HepG2 (cell line): Measurements from ENCODE around the gene NRIP2. TPM values are rescaled to one million over a fixed set of nuclear protein-coding genes. Genes with fewer than 3 reads are reported as not detected.

ENCODE experiments used
- CTCF ChIP-seq: sonication (generic); formaldehyde crosslinking; IDR thresholded peaks from 2 replicates; pipeline ENCODE4 v1.5.0; 2020; ENCODE audit warnings: mild to moderate bottlenecking, missing genetic modification reagents, moderate library complexity
- KDM1A ChIP-seq: IDR thresholded peaks from 2 replicates; pipeline ENCODE4 v1.6.1; 2016; ENCODE audit warnings: missing compliant biosample characterization
- MAF1 ChIP-seq: sonication (generic); formaldehyde crosslinking; IDR thresholded peaks from 2 replicates; pipeline ENCODE4 v1.5.0; 2020; ENCODE audit warnings: missing genetic modification reagents, borderline replicate concordance
- SMC3 ChIP-seq: IDR thresholded peaks from 2 replicates; pipeline ENCODE4 v1.6.1; 2011; ENCODE audit warnings: low read length, improper control_type of control experiment
- XBP1 ChIP-seq: sonication (generic); formaldehyde crosslinking; IDR thresholded peaks from 2 replicates; pipeline ENCODE4 v1.5.0; 2020; ENCODE audit warnings: missing genetic modification reagents
- ZC3H13 ChIP-seq: sonication (generic); formaldehyde crosslinking; IDR thresholded peaks from 2 replicates; pipeline ENCODE4 v1.8.1; 2023; ENCODE audit warnings: mild to moderate bottlenecking, missing genetic modification reagents, moderate library complexity
- ZFX ChIP-seq: sonication (generic); formaldehyde crosslinking; IDR thresholded peaks from 2 replicates; pipeline ENCODE4 v1.4.0; 2020; ENCODE audit warnings: mild to moderate bottlenecking, low read depth, missing genetic modification reagents, moderate library complexity
- ZNF609 ChIP-seq: sonication (generic); formaldehyde crosslinking; IDR thresholded peaks from 2 replicates; pipeline ENCODE4 v1.4.0; 2020; ENCODE audit warnings: mild to moderate bottlenecking, missing genetic modification reagents, borderline replicate concordance
- ZNF709 ChIP-seq: sonication (generic); formaldehyde crosslinking; IDR thresholded peaks from 2 replicates; pipeline ENCODE4 v1.5.0; 2020; ENCODE audit warnings: mild to moderate bottlenecking, missing genetic modification reagents
- ZNF749 ChIP-seq: sonication (generic); formaldehyde crosslinking; IDR thresholded peaks from 2 replicates; pipeline ENCODE4 v1.8.0; 2022; ENCODE audit warnings: mild to moderate bottlenecking, missing genetic modification reagents, moderate library complexity, borderline replicate concordance
- ZNF766 ChIP-seq: sonication (generic); formaldehyde crosslinking; IDR thresholded peaks from 2 replicates; pipeline ENCODE4 v1.5.0; 2020; ENCODE audit warnings: missing genetic modification reagents, borderline replicate concordance
- ZNF792 ChIP-seq: IDR thresholded peaks from 2 replicates; pipeline ENCODE4 v1.6.1; 2016
- ZNF800 ChIP-seq: sonication (generic); formaldehyde crosslinking; IDR thresholded peaks from 2 replicates; pipeline ENCODE4 v1.4.0; 2020; ENCODE audit warnings: missing genetic modification reagents
- ZNF850 ChIP-seq: sonication (generic); formaldehyde crosslinking; conservative IDR thresholded peaks from 2 replicates; pipeline ENCODE4 v1.9.0; 2021; ENCODE audit warnings: mild to moderate bottlenecking, missing genetic modification reagents
- ZSCAN21 ChIP-seq: sonication (generic); formaldehyde crosslinking; IDR thresholded peaks from 2 replicates; pipeline ENCODE4 v1.8.0; 2022; ENCODE audit warnings: mild to moderate bottlenecking, missing genetic modification reagents, moderate library complexity, borderline replicate concordance
- polyA plus RNA-seq, 8 experiments: library from polyadenylated mRNA; depleted of rRNA in 3 of 8; stranded (reverse) in 7 of 8; unstranded in 1 of 8; fragments of >200 nt; fragmentation: Illumina TruSeq in 4 of 8; extraction: Trizol in 4 of 8; gene quantifications; 2 replicates each; pipeline versions ENCODE4 v1.2.1 to v1.2.3, GENCODE V29; 2011 to 2016; ENCODE audit warnings: low read depth in 4 of 8, missing spikeins in 1 of 8, mixed read lengths in 1 of 8; ENCODE audit not compliant: insufficient read depth in 1 of 8
- total RNA-seq, 5 experiments: library from RNA; depleted of rRNA; stranded (reverse); fragments of >200 nt; fragmentation: Illumina TruSeq; extraction: Trizol; gene quantifications; 2 replicates each; pipeline ENCODE4 v1.2.3, GENCODE V29; 2016; ENCODE audit warnings: low read depth in 1 of 5

NRIP2 gene
- total and polyA plus RNA-seq, 2 of the 13 experiments (the other 11 are each of a cell fraction or from before 2014, with no cell fraction given), result not detected

- TF ChIP-seq ZNF709 (CRISPR knock-in tag), result no peak
- TF ChIP-seq ZFX (CRISPR knock-in tag), result peak; percentile 77
- TF ChIP-seq ZNF792 (CRISPR knock-in tag), result 0 out of 2 replicates have a peak, but pooled peaks have one; percentile 49
- TF ChIP-seq SMC3, result no peak
- TF ChIP-seq ZNF749 (CRISPR knock-in tag), result peak; percentile 34; the same call in 1 of the 2 replicates
- TF ChIP-seq ZNF766 (CRISPR knock-in tag), result peak; percentile 27; the same call in 1 of the 2 replicates
- TF ChIP-seq XBP1, result no peak
- no peak for TF ChIP-seq ZNF850
- peak; percentile 64; the same call in 1 of the 2 replicates for TF ChIP-seq ZC3H13
- no peak for TF ChIP-seq KDM1A
- TF ChIP-seq ZNF609 (CRISPR knock-in tag), result no peak
- peak; percentile 59; the same call in 1 of the 2 replicates for TF ChIP-seq ZSCAN21 (CRISPR knock-in tag)
- TF ChIP-seq MAF1 (CRISPR knock-in tag), result 0 out of 2 replicates have a peak, but pooled peaks have one; percentile 37
- 0 out of 2 replicates have a peak, but pooled peaks have one; percentile 31 for TF ChIP-seq ZNF800 (CRISPR knock-in tag)
- TF ChIP-seq CTCF (CRISPR knock-in tag), result peak; percentile 15; the same call in 1 of the 2 replicates
Observed at GRCh38 chr12:2795291-2796186, 39.3 kb downstream of the NRIP2 start (continued).
